GM12872 (cell line): Measurements from ENCODE around the gene BCAS4.

Experiments
- CTCF ChIP-seq: IDR thresholded peaks from 3 replicates; pipeline ENCODE4 v1.5.1; 2011; ENCODE audit warnings: low read depth, mild to moderate bottlenecking, low read length, moderate library complexity; ENCODE audit not compliant: insufficient read depth

Gene BCAS4

GRCh38 chr20:50845566-50846215, 50.8 kb downstream of the BCAS4 start:
- TF ChIP-seq CTCF, result no peak

GRCh38 chr20:50848341-50848808, 53.5 kb downstream of the BCAS4 start:
- TF ChIP-seq CTCF, result no peak

GRCh38 chr20:50848846-50849673, 54.2 kb downstream of the BCAS4 start:
- TF ChIP-seq CTCF, result no peak

GRCh38 chr20:50850721-50851286, 55.9 kb downstream of the BCAS4 start:
- no peak for TF ChIP-seq CTCF

GRCh38 chr20:50852085-50852484, 57.2 kb downstream of the BCAS4 start:
- TF ChIP-seq CTCF, result no peak

GRCh38 chr20:50854506-50855249, 59.8 kb downstream of the BCAS4 start:
- no peak for TF ChIP-seq CTCF
